ENCODE results near the gene CLEC20A. TPM values are rescaled to one million over a fixed set of nuclear protein-coding genes. Genes with fewer than 3 reads are reported as not detected.

CLEC20A gene
- total RNA-seq, 1 donor from 2014 or later: not detected

GRCh38 chr1:178541379-178541778, 44.6 kb upstream of the CLEC20A start:
- peaks cover 17% of the 10 kb centered on the region for H3K4me1 ChIP-seq
- no peak for DNase-seq
- intact Hi-C loops (cut with DNase I): loop anchor here (5.0 kb wide), 1 partner anchor 211 kb away; no protein-coding TSS in a partner anchor
- no peak overlapping the region for H3K27ac ChIP-seq
- H3K4me3 ChIP-seq: peak overlapping the region; percentile 86
- ATAC-seq: no peak
- H3K36me3 ChIP-seq: no peaks in the 10 kb centered on the region
- H3K9me3 ChIP-seq: no peaks in the 10 kb centered on the region
- no peaks in the 10 kb centered on the region for H3K27me3 ChIP-seq (ENCODE audit: low read depth)
- no peak for TF ChIP-seq CTCF (IDR thresholded peaks at IDR 0.05)

GRCh38 chr1:178540646-178541045, 43.9 kb upstream of the CLEC20A start:
- no peak for TF ChIP-seq CTCF (IDR thresholded peaks at IDR 0.05)
- DNase-seq: no peak
- Histone ChIP-seq H3K4me3 (no peak overlapping the region), H3K4me1 (peaks cover 20% of the 10 kb centered on the region), H3K27ac (no peak overlapping the region), H3K27me3 (ENCODE audit: low read depth) (no peaks in the 10 kb centered on the region), H3K36me3 (no peaks in the 10 kb centered on the region), H3K9me3 (no peaks in the 10 kb centered on the region)
- intact Hi-C loops (cut with DNase I): loop anchor here (5.0 kb wide), 1 partner anchor 212 kb away; no protein-coding TSS in a partner anchor
- ATAC-seq: no peak

- ATAC-seq (no peak), DNase-seq (no peak)
- TF ChIP-seq CTCF (IDR thresholded peaks at IDR 0.05): no peak
- Histone ChIP-seq H3K4me3 (no peak overlapping the region), H3K27ac (no peak overlapping the region), H3K36me3 (no peaks in the 10 kb centered on the region), H3K27me3 (ENCODE audit: low read depth) (no peaks in the 10 kb centered on the region), H3K4me1 (peaks cover 20% of the 10 kb centered on the region), H3K9me3 (no peaks in the 10 kb centered on the region)
- intact Hi-C loops (cut with DNase I): loop anchor here (5.0 kb wide), 1 partner anchor 212 kb away; no protein-coding TSS in a partner anchor
These were observed 43.4 kb upstream of the CLEC20A start for GRCh38 chr1:178540204-178540603.

- H3K4me1 ChIP-seq: peaks cover 20% of the 10 kb centered on the region
- DNase-seq (no peak), ATAC-seq (no peak)
- intact Hi-C loops (cut with DNase I): loop anchor here (10.0 kb wide), 1 partner anchor 466 kb away; no protein-coding TSS in a partner anchor
- no peak overlapping the region for H3K4me3 ChIP-seq
- no peaks in the 10 kb centered on the region for H3K9me3 ChIP-seq
- H3K27me3 ChIP-seq (ENCODE audit: low read depth): no peaks in the 10 kb centered on the region
- H3K27ac ChIP-seq: no peak overlapping the region
- H3K36me3 ChIP-seq: no peaks in the 10 kb centered on the region
- no peak for TF ChIP-seq CTCF (IDR thresholded peaks at IDR 0.05)
These were observed 42.5 kb upstream of the CLEC20A start for GRCh38 chr1:178539291-178539690.

GRCh38 chr1:178538192-178538916, 41.6 kb upstream of the CLEC20A start:
- no peak for DNase-seq
- Histone ChIP-seq H3K36me3 (no peaks in the 10 kb centered on the region), H3K27me3 (ENCODE audit: low read depth) (no peaks in the 10 kb centered on the region), H3K4me1 (peaks cover 20% of the 10 kb centered on the region), H3K4me3 (no peak overlapping the region), H3K27ac (no peak overlapping the region), H3K9me3 (no peaks in the 10 kb centered on the region)
- intact Hi-C loops (cut with DNase I): loop anchor here (10.0 kb wide), 1 partner anchor 466 kb away; no protein-coding TSS in a partner anchor
- ATAC-seq: no peak
- TF ChIP-seq CTCF (IDR thresholded peaks at IDR 0.05): no peak

Measured in lower lobe of right lung (tissue), 2 donors.